Calu3 (cell line): ENCODE results near the gene DOCK7. TPM values are rescaled to one million over a fixed set of nuclear protein-coding genes. Genes with fewer than 3 reads are reported as not detected.

Experiments
- BruUV-seq: library from RNA; stranded (reverse); fragments of 400-500 nt; replicated peaks from 2 replicates; lab custom pipeline; 2021; lab: Mats Ljungman, UMichigan
- CTCF ChIA-PET: fragments of 300-600 bp; sonication (Branson Sonifier 250); formaldehyde crosslinking; loops from one replicate; lab custom pipeline; 2022; ENCODE audit warnings: antibody characterized with exemption; lab: Charles Lee
- DNase-seq: peaks from one replicate; pipeline ENCODE4 v3.0.0; 2022
- H3K27ac Mint-ChIP-seq: one replicate; pipeline ENCODE4 v1.8.0; 2022; ENCODE audit warnings: mixed read lengths; ENCODE audit not compliant: unreplicated experiment
- H3K27me3 Mint-ChIP-seq: one replicate; pipeline ENCODE4 v1.8.0; 2022; ENCODE audit warnings: mixed read lengths; ENCODE audit not compliant: unreplicated experiment
- H3K36me3 Mint-ChIP-seq: one replicate; pipeline ENCODE4 v1.8.0; 2022; ENCODE audit warnings: mild to moderate bottlenecking, moderate library complexity, mixed read lengths; ENCODE audit not compliant: insufficient read depth, unreplicated experiment
- H3K4me1 Mint-ChIP-seq: one replicate; pipeline ENCODE4 v1.8.0; 2022; ENCODE audit warnings: mild to moderate bottlenecking, low read depth, mixed read lengths; ENCODE audit not compliant: unreplicated experiment
- H3K4me3 Mint-ChIP-seq: one replicate; pipeline ENCODE4 v1.8.0; 2022; ENCODE audit warnings: mild to moderate bottlenecking, low read depth, moderate library complexity, mixed read lengths; ENCODE audit not compliant: unreplicated experiment
- H3K9me3 Mint-ChIP-seq: one replicate; pipeline ENCODE4 v1.8.0; 2022; ENCODE audit warnings: low read depth, mixed read lengths; ENCODE audit not compliant: unreplicated experiment
- intact Hi-C: fragments of 100-400 bp; cut with micrococcal nuclease; formaldehyde crosslinking; loops from one replicate; pipeline ENCODE4 v1.10.0; 2022; ENCODE audit not compliant: unreplicated experiment
- total RNA-seq: library from RNA; stranded (reverse); gene quantifications from 2 replicates; pipeline ENCODE4 v1.2.3, GENCODE V29; 2022
- TF ChIP-seq, protein P1 (sequence below): fragments of 200-600 bp; IDR thresholded peaks from one replicate; pipeline ENCODE4 v1.8.0; 2022; ENCODE audit warnings: antibody characterized with exemption; ENCODE audit not compliant: unreplicated experiment

The DOCK7 gene
- total RNA-seq, 1 experiment from 2014 or later, result 48.6 TPM

DNA sequence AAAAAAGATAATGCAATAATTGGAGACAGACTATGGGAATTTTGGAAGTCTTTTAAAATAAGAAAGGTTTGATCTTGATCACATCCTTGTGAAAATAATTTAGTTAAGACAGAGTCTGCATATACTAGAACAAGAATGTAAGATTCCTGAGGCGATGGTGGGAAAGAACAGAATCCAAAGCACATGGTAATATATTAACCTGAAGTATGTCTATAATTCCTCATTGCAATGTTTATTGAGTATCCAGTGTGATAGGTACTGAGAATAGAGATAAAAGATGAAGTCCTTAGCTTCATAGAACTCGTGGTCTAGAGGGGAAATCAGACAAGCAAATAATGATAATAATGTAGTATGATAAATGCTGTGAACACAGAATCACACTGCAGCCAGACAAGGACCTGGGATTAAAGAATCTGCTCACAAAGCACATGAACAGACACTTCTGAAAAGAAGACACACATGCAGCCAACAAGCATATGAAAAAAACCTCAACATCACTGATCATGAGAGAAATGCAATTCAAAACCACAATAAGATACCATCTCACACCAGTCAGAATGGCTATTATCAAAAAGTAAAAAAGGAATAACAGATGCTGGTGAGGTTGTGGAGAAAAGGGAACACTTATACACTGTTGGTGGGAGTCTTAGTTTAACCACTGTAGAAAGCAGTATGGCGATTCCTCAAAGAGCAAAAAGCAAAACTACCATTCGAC lies 97.8 kb downstream of the DOCK7 start:
- no peak for DNase-seq
- CTCF ChIA-PET, result interaction anchor here (0.6 kb wide), 1 partner anchor 78 kb away, joined by 4 read pairs; no protein-coding TSS in a partner anchor
- peaks cover 2% of the 10 kb centered on the region for H3K9me3 Mint-ChIP-seq
- BruUV-seq, result no TSS peak
- TF ChIP-seq, protein P1, sequence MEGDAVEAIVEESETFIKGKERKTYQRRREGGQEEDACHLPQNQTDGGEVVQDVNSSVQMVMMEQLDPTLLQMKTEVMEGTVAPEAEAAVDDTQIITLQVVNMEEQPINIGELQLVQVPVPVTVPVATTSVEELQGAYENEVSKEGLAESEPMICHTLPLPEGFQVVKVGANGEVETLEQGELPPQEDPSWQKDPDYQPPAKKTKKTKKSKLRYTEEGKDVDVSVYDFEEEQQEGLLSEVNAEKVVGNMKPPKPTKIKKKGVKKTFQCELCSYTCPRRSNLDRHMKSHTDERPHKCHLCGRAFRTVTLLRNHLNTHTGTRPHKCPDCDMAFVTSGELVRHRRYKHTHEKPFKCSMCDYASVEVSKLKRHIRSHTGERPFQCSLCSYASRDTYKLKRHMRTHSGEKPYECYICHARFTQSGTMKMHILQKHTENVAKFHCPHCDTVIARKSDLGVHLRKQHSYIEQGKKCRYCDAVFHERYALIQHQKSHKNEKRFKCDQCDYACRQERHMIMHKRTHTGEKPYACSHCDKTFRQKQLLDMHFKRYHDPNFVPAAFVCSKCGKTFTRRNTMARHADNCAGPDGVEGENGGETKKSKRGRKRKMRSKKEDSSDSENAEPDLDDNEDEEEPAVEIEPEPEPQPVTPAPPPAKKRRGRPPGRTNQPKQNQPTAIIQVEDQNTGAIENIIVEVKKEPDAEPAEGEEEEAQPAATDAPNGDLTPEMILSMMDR, result no peak
- H3K36me3 Mint-ChIP-seq, result no peaks in the 10 kb centered on the region
- no peak overlapping the region for H3K4me3 Mint-ChIP-seq
- peaks cover 13% of the 10 kb centered on the region for H3K4me1 Mint-ChIP-seq
- no peak overlapping the region for H3K27ac Mint-ChIP-seq
- no peaks in the 10 kb centered on the region for H3K27me3 Mint-ChIP-seq
- intact Hi-C loops, result no loop called here

DNA sequence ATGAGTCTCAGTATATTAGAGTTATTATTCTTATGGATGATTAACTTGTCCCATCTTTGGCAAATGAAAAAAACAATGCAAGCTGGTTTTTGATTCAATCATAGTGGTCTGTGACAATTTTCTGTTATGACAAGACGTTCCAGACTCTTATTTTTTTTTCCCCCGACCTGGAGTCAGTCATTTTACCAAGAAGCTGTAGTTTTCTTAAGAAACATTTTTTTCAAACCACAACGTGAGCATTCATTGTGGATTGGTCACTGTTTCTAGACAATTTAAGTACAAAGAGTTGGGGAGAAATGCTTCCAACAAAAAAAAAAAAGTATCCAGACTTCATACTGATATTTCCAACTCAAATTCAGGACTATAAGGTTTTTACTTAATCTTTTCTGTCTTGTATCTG lies 98.9 kb downstream of the DOCK7 start:
- peaks cover 2% of the 10 kb centered on the region for H3K9me3 Mint-ChIP-seq
- TF ChIP-seq, protein P1, result no peak
- DNase-seq, result no peak
- no peaks in the 10 kb centered on the region for H3K36me3 Mint-ChIP-seq
- intact Hi-C loops, result no loop called here
- peaks cover 13% of the 10 kb centered on the region for H3K4me1 Mint-ChIP-seq
- BruUV-seq, result no TSS peak
- CTCF ChIA-PET, result no interaction called here
- H3K4me3 Mint-ChIP-seq, result no peak overlapping the region
- no peaks in the 10 kb centered on the region for H3K27me3 Mint-ChIP-seq
- H3K27ac Mint-ChIP-seq, result no peak overlapping the region

DNA sequence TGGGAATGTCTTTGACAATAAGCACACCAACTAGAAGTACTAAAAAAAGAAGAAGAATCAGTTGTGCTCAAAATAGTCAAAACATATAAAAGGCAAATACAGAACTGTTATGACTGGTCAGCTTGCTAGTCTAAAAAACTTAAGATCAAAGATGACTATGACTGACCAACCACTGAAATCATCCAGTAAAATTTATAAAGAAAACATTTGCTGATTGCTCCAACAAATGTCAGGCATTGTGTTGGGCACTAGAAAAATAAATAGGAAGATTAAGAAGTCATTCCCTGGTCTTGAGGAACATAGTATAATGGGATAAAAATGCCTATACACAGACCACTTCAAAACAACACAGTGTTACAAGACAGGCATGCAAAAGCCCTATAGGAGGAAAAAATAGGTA lies 100.2 kb downstream of the DOCK7 start:
- H3K4me3 Mint-ChIP-seq, result no peak overlapping the region

DNA sequence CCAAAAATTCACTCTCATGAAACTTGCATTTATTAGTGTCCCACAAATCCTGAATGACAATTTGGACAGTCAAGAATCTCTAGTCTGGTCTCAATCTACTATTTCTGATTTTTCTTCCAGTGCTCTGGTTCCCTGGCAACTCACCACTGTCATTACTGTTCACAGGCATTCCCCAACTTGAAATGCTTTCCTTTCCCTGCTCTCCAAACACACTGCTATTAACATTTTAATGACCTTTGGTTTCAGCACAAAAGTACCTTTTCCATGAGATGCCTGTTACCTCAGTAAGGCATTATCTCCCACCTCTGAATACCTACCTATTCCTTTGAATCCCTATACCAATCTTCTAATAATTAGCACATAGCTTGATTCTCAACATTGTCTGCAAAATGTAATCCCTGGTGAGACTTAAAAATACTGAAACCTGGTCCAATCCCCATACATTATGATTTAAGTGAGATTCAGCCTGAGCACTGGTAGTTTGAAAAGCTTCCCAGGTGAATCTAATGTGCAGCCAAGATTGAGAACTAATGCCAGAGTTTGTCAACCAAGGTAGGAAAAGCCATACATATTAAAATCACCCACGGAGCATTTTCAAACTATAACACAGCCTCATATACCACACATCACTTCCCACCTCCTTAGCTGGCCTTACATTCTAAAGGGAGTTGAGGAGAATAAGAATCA lies 102.6 kb downstream of the DOCK7 start:
- H3K27me3 Mint-ChIP-seq, result no peaks in the 10 kb centered on the region
- no TSS peak for BruUV-seq
- DNase-seq, result no peak
- no peak overlapping the region for H3K27ac Mint-ChIP-seq
- no peak overlapping the region for H3K4me3 Mint-ChIP-seq
- peaks cover 12% of the 10 kb centered on the region for H3K4me1 Mint-ChIP-seq
- no peaks in the 10 kb centered on the region for H3K36me3 Mint-ChIP-seq
- CTCF ChIA-PET, result no interaction called here
- TF ChIP-seq, protein P1, result no peak
- H3K9me3 Mint-ChIP-seq, result no peaks in the 10 kb centered on the region
- intact Hi-C loops, result no loop called here

More for the DNA sequence above, 100.2 kb downstream of the DOCK7 start:
- TF ChIP-seq, protein P1, result no peak
- DNase-seq, result no peak
- no peaks in the 10 kb centered on the region for H3K27me3 Mint-ChIP-seq
- no peaks in the 10 kb centered on the region for H3K36me3 Mint-ChIP-seq
- intact Hi-C loops, result no loop called here
- no TSS peak for BruUV-seq
- H3K4me1 Mint-ChIP-seq, result peaks cover 13% of the 10 kb centered on the region
- peaks cover 2% of the 10 kb centered on the region for H3K9me3 Mint-ChIP-seq
- no peak overlapping the region for H3K27ac Mint-ChIP-seq
- CTCF ChIA-PET, result no interaction called here
